ENCODE results near the gene ANAPC10. TPM values are rescaled to one million over a fixed set of nuclear protein-coding genes. Genes with fewer than 3 reads are reported as not detected.

ANAPC10 gene
- total RNA-seq, 4 donors from 2014 or later = 22.3 to 66.6 (median 31.1) TPM

DNA sequence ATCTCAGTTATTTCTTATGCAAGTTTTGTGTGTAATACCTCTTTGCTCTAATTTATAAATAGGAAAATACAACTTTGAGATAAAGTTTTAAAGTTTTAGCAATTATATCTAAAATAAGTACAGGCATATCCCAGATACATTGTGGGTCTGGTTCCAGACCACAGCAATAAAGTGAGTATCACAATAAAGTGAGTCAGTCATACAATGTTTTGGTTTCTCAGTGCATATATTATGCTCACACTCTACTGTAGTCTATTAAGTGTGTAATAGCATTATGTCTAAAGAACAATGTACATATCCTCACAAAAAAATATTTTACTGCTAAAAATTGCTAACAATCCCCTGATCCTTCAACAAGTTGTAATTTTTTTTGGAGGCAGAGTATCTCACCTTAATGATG is 49.2 kb downstream of the ANAPC10 start:
- Histone ChIP-seq H3K9me3 (no peaks in the 10 kb centered on the region), H3K4me3 (no peak overlapping the region), H3K27ac (no peak overlapping the region), H3K4me1 (no peaks in the 10 kb centered on the region), H3K36me3 (peaks cover 0 to 5% of the 10 kb centered on the region in 2 donors), H3K27me3 (no peaks in the 10 kb centered on the region)
- no peak for ATAC-seq
- TF ChIP-seq POLR2A (IDR thresholded peaks at IDR 0.05) = no peak
- TF ChIP-seq EP300 (IDR thresholded peaks at IDR 0.05) = no peak
- TF ChIP-seq, protein P1, sequence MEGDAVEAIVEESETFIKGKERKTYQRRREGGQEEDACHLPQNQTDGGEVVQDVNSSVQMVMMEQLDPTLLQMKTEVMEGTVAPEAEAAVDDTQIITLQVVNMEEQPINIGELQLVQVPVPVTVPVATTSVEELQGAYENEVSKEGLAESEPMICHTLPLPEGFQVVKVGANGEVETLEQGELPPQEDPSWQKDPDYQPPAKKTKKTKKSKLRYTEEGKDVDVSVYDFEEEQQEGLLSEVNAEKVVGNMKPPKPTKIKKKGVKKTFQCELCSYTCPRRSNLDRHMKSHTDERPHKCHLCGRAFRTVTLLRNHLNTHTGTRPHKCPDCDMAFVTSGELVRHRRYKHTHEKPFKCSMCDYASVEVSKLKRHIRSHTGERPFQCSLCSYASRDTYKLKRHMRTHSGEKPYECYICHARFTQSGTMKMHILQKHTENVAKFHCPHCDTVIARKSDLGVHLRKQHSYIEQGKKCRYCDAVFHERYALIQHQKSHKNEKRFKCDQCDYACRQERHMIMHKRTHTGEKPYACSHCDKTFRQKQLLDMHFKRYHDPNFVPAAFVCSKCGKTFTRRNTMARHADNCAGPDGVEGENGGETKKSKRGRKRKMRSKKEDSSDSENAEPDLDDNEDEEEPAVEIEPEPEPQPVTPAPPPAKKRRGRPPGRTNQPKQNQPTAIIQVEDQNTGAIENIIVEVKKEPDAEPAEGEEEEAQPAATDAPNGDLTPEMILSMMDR (IDR thresholded peaks at IDR 0.05) = no peak
- TF ChIP-seq POLR2AphosphoS5 (IDR thresholded peaks at IDR 0.05) = no peak

GRCh38 chr4:145047151-145047550 is 50.8 kb downstream of the ANAPC10 start:
- Histone ChIP-seq H3K27ac (no peak overlapping the region), H3K27me3 (no peaks in the 10 kb centered on the region)

GRCh38 chr4:145045180-145045579 is 52.8 kb downstream of the ANAPC10 start:
- TF ChIP-seq EP300 (IDR thresholded peaks at IDR 0.05) = no peak
- no peak for TF ChIP-seq POLR2A (IDR thresholded peaks at IDR 0.05)
- TF ChIP-seq, protein P1 (IDR thresholded peaks at IDR 0.05) = no peak
- TF ChIP-seq POLR2AphosphoS5 (IDR thresholded peaks at IDR 0.05) = no peak
- H3K9me3 ChIP-seq = no peaks in the 10 kb centered on the region
- H3K27me3 ChIP-seq = no peaks in the 10 kb centered on the region
- no peak overlapping the region for H3K27ac ChIP-seq
- H3K4me3 ChIP-seq = no peak overlapping the region
- ATAC-seq = no peak
- H3K36me3 ChIP-seq = peaks cover 0 to under 1% of the 10 kb centered on the region in 2 donors
- WGBS, 2 donors (ENCODE audit: low coverage in 1 of 2) = 50 to 89% methylated on average over 1 of the region's 1 CpG
- no peaks in the 10 kb centered on the region for H3K4me1 ChIP-seq

More at GRCh38 chr4:145047151-145047550, 50.8 kb downstream of the ANAPC10 start:
- Histone ChIP-seq H3K4me3 (no peak overlapping the region), H3K9me3 (no peaks in the 10 kb centered on the region), H3K36me3 (peaks cover 0 to 5% of the 10 kb centered on the region in 2 donors), H3K4me1 (no peaks in the 10 kb centered on the region)
- WGBS, 2 donors (ENCODE audit: low coverage in 1 of 2) = 84 to 92% methylated on average over 4 of the region's 4 CpGs
- TF ChIP-seq EP300 (IDR thresholded peaks at IDR 0.05) (no peak), POLR2A (IDR thresholded peaks at IDR 0.05) (no peak), POLR2AphosphoS5 (IDR thresholded peaks at IDR 0.05) (no peak)
- TF ChIP-seq, protein P1 (IDR thresholded peaks at IDR 0.05) = no peak
- no peak for ATAC-seq

DNA sequence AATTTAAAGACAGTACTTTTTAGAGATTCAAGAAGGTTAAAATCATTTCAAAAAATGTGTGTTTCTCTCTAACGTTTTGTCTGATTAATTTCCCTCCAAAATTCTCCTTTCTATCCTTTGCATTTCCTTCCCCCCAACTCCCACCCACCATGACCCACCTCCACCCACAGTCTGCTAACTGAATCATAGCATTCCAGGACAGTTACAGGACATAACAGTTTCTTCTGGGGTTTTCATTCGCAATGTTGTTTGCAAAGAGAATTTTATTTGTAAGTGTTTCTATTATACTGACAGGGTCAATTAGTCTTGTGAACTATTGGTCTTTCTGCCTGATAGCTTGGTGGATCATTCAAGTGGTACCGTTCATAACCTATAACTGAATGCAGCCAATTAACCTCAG is 53.7 kb downstream of the ANAPC10 start:
- ATAC-seq = no peak
- Histone ChIP-seq H3K9me3 (no peaks in the 10 kb centered on the region), H3K4me3 (no peak overlapping the region), H3K27ac (no peak overlapping the region), H3K27me3 (no peaks in the 10 kb centered on the region), H3K36me3 (peaks cover 0 to 3% of the 10 kb centered on the region in 2 donors), H3K4me1 (no peaks in the 10 kb centered on the region)
- TF ChIP-seq, protein P1 (IDR thresholded peaks at IDR 0.05) = no peak
- no peak for TF ChIP-seq POLR2AphosphoS5 (IDR thresholded peaks at IDR 0.05)
- TF ChIP-seq POLR2A (IDR thresholded peaks at IDR 0.05) = no peak
- TF ChIP-seq EP300 (IDR thresholded peaks at IDR 0.05) = no peak
- WGBS, 2 donors (ENCODE audit: low coverage in 1 of 2) = 63 to 74% methylated on average over 3 of the region's 3 CpGs

- H3K4me3 ChIP-seq = no peak overlapping the region
- H3K36me3 ChIP-seq = peaks cover 0 to 4% of the 10 kb centered on the region in 2 donors
- no peak for ATAC-seq
- H3K27ac ChIP-seq = no peak overlapping the region
- TF ChIP-seq POLR2AphosphoS5 (IDR thresholded peaks at IDR 0.05) (no peak), EP300 (IDR thresholded peaks at IDR 0.05) (no peak), POLR2A (IDR thresholded peaks at IDR 0.05) (no peak)
- TF ChIP-seq, protein P1 (IDR thresholded peaks at IDR 0.05) = no peak
- WGBS, 2 donors (ENCODE audit: low coverage in 1 of 2) = 57 to 73% methylated on average over 3 of the region's 3 CpGs
- H3K4me1 ChIP-seq = no peaks in the 10 kb centered on the region
- no peaks in the 10 kb centered on the region for H3K27me3 ChIP-seq
- H3K9me3 ChIP-seq = no peaks in the 10 kb centered on the region
Measured at GRCh38 chr4:145043306-145043705, 54.7 kb downstream of the ANAPC10 start.

Data from gastroesophageal sphincter (tissue), 4 donors.